Ectodermal cell (in vitro differentiated cells): ENCODE results near the gene CASP8AP2.
A peak's percentile ranks its signal among the peaks of the same experiment; 100 is the strongest.

Experiments
- H3K27ac ChIP-seq: 2 replicates; pipeline ENCODE4 v1.7.0; 2013; ENCODE audit warnings: mild to moderate bottlenecking, low read depth, low read length; ENCODE audit not compliant: insufficient read depth, poor library complexity, severe bottlenecking
- H3K27me3 ChIP-seq: 2 replicates; pipeline ENCODE4 v1.7.0; 2013; ENCODE audit warnings: mild to moderate bottlenecking, low read length; ENCODE audit not compliant: insufficient read depth, control insufficient read depth, poor library complexity, severe bottlenecking
- H3K36me3 ChIP-seq: one replicate; pipeline ENCODE4 v1.7.0; 2013; ENCODE audit warnings: low read length; ENCODE audit not compliant: control insufficient read depth, insufficient read depth
- H3K4me1 ChIP-seq: one replicate; pipeline ENCODE4 v1.7.0; 2013; ENCODE audit warnings: low read length; ENCODE audit not compliant: control insufficient read depth, insufficient read depth
- H3K4me3 ChIP-seq: 2 replicates; pipeline ENCODE4 v1.7.0; 2013; ENCODE audit warnings: low read depth, low read length, control low read depth; ENCODE audit not compliant: insufficient read depth
- H3K9me3 ChIP-seq: 2 replicates; pipeline ENCODE4 v1.7.0; 2013; ENCODE audit warnings: mild to moderate bottlenecking, low read length, moderate library complexity; ENCODE audit not compliant: control insufficient read depth
- WGBS, 2 experiments: methylation state at CpG; one replicate each; pipeline ENCODE4 v1.1.7; 2013; ENCODE audit warnings: missing lambda C conversion rate in 2 of 2; 5-methylcytosine and 5-hydroxymethylcytosine counted together

CASP8AP2 gene

GRCh38 chr6:89910902-89911240, 81.2 kb downstream of the CASP8AP2 start:
- Histone ChIP-seq H3K36me3 (no peaks in the 10 kb centered on the region), H3K9me3 (no peaks in the 10 kb centered on the region), H3K4me3 (no peak overlapping the region), H3K27me3 (no peaks in the 10 kb centered on the region), H3K4me1 (peaks cover 12% of the 10 kb centered on the region), H3K27ac (peak overlapping the region; percentile 89)
- WGBS, 2 experiments, result 54 to 58% methylated on average over 1 of the region's 1 CpG

DNA sequence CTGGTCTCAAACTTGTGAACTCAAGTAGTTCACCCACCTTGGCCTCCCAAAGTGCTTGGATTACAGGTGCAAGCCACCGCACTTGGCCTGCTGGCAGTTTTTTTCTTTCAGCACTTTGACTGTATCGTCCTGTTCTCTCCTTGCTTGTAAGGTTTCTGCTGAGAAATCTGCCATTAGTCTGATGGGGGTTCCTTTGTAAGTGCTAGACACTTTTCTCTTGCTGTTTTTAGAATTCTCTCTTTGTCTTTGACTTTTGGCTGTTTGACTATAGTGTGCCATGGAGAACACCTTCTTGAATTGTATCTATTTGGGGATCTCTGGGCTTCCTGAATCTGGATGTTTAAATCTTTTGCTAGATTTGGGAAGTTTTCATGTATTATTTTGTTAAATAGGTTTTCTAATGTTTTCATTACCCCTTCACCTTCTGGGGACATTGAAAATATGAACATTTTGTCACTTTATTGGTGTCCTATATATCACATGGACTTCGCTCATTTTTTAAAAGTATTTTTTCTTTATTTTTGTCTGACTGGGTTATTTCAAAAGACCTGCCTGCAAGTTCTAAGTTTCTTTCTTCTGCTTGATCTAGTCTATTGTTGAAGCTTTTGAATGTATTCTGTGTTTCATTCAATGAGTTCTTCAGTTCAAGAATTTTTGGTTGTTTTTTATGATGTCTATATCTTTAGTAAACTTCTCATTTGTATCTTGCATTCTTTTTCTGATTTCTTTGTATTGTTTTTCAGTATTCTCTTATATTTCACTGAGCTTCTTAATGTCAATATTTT, 86.6 kb downstream of the CASP8AP2 start:
- WGBS, 2 experiments, result 92 to 98% methylated on average over 2 to 3 of the region's 3 CpGs
- no peak overlapping the region for H3K27ac ChIP-seq
- H3K4me1 ChIP-seq, result peaks cover 3% of the 10 kb centered on the region
- H3K36me3 ChIP-seq, result no peaks in the 10 kb centered on the region
- H3K9me3 ChIP-seq, result no peaks in the 10 kb centered on the region
- no peaks in the 10 kb centered on the region for H3K27me3 ChIP-seq
- H3K4me3 ChIP-seq, result no peak overlapping the region

DNA sequence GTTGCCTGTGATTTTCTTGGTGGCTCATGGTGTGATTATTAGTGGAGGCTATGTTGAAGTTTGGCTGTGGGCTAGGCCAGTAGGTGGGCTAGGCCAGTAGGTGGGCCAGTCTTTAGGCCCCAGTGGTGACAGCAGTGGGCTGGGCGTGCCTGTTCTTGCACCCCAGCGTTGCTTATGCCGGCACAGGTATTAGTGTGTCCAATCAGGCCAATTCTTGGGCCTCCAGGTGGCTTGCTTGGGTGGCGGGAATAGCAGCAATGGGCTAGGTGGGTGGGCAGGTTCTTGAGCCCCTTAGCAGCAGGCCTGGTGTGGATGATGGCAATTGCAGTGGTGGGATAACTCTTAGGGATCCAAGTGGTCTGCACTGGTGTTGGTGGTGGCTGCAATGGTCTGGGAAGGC, 87.5 kb downstream of the CASP8AP2 start:
- no peaks in the 10 kb centered on the region for H3K36me3 ChIP-seq
- H3K4me3 ChIP-seq, result no peak overlapping the region
- no peaks in the 10 kb centered on the region for H3K9me3 ChIP-seq
- H3K4me1 ChIP-seq, result peaks cover 3% of the 10 kb centered on the region
- no peaks in the 10 kb centered on the region for H3K27me3 ChIP-seq
- H3K27ac ChIP-seq, result no peak overlapping the region
- WGBS, 2 experiments, result 94 to 96% methylated on average over 4 of the region's 4 CpGs

DNA sequence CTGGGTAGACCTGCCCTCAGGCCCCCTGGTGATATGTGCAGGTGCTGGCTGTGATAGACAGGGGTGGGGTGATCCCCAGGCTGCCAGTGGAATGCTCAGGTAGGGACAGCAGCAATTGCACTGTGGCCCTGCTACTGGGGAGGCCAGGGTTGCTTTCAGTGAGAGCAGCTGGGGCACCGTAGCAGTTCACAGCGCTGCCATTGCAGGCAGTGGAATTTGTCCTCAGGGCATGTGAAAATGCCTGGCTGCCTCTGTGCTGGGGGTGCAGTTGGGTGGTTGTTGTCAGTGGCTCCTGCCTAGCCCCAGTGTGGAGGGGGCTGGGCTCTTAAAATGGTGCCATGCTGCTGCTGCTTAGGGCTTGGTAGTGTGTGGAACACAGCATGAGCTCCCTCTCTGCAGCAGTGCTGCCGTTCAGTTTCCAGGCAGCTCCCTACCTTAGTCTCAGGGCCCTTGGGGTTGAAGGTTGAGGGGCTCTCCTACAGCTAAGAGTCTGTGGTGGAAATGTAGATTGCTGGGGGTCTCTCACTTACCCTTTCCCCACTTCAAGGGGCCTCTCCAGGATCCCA, 88.2 kb downstream of the CASP8AP2 start:
- no peaks in the 10 kb centered on the region for H3K27me3 ChIP-seq
- H3K9me3 ChIP-seq, result no peaks in the 10 kb centered on the region
- no peak overlapping the region for H3K4me3 ChIP-seq
- H3K4me1 ChIP-seq, result peaks cover 3% of the 10 kb centered on the region
- no peak overlapping the region for H3K27ac ChIP-seq
- H3K36me3 ChIP-seq, result no peaks in the 10 kb centered on the region
- 71 to 78% methylated on average over 3 of the region's 3 CpGs for WGBS, 2 experiments
